GM23338 (cell line): Measurements from ENCODE around the gene CCNY. TPM values are rescaled to one million over a fixed set of nuclear protein-coding genes. Genes with fewer than 3 reads are reported as not detected.

Experiments
- ATAC-seq: fragments of 200-7000 bp; cut with Tn5 transposase; 3 replicates; pipeline ENCODE4 v1.9.1; 2020
- DNase-seq: peaks from one replicate; pipeline ENCODE4 v3.0.0-alpha.2; 2015; ENCODE audit warnings: low spot score
- H2AFZ ChIP-seq: fragments of 200-600 bp; sonication (generic); 2 replicates; pipeline ENCODE4 v1.8.0; 2016; ENCODE audit warnings: antibody characterized with exemption, mild to moderate bottlenecking, moderate library complexity
- H3F3A ChIP-seq: fragments of 200-600 bp; sonication (generic); replicated peaks from 2 replicates; pipeline ENCODE4 v1.8.0; 2017; ENCODE audit warnings: antibody characterized with exemption, mixed run types, low read depth
- H3K27ac ChIP-seq: fragments of 200-600 bp; sonication (generic); 2 replicates; pipeline ENCODE4 v1.6.1; 2016; ENCODE audit warnings: low read depth
- H3K27me3 ChIP-seq: fragments of 200-600 bp; sonication (generic); 2 replicates; pipeline ENCODE4 v1.8.0; 2016; ENCODE audit warnings: mild to moderate bottlenecking, mixed run types, moderate library complexity; ENCODE audit not compliant: insufficient read depth
- H3K36me3 ChIP-seq: fragments of 200-600 bp; sonication (generic); 2 replicates; pipeline ENCODE4 v1.8.0; 2016; ENCODE audit warnings: mild to moderate bottlenecking; ENCODE audit not compliant: insufficient read depth
- H3K4me1 ChIP-seq: fragments of 200-600 bp; sonication (generic); 2 replicates; pipeline ENCODE4 v1.8.0; 2016; ENCODE audit warnings: mild to moderate bottlenecking, moderate library complexity; ENCODE audit not compliant: insufficient read depth
- H3K4me2 ChIP-seq: fragments of 200-600 bp; sonication (generic); 2 replicates; pipeline ENCODE4 v1.7.1; 2017; ENCODE audit warnings: mixed run types
- H3K4me3 ChIP-seq: fragments of 200-600 bp; sonication (generic); 2 replicates; pipeline ENCODE4 v1.6.1; 2016; ENCODE audit warnings: mixed run types
- H3K79me2 ChIP-seq: fragments of 200-600 bp; sonication (generic); replicated peaks from 2 replicates; pipeline ENCODE4 v1.8.0; 2017; ENCODE audit warnings: mild to moderate bottlenecking; ENCODE audit not compliant: insufficient read depth
- H3K9me2 ChIP-seq: fragments of 200-600 bp; sonication (generic); 2 replicates; pipeline ENCODE4 v1.8.0; 2017; ENCODE audit not compliant: insufficient read depth
- H4K20me1 ChIP-seq: fragments of 200-600 bp; sonication (generic); replicated peaks from 2 replicates; pipeline ENCODE4 v1.8.0; 2017; ENCODE audit warnings: mild to moderate bottlenecking; ENCODE audit not compliant: insufficient read depth
- H3K27ac Mint-ChIP-seq: 2 replicates; pipeline ENCODE4 v1.8.0; 2020; ENCODE audit warnings: inconsistent platforms, mild to moderate bottlenecking, moderate library complexity, mixed read lengths
- H3K27me3 Mint-ChIP-seq: 3 replicates; pipeline ENCODE4 v1.8.0; 2022; ENCODE audit warnings: low read depth, mild to moderate bottlenecking, moderate library complexity, mixed read lengths, inconsistent platforms; ENCODE audit not compliant: insufficient read depth, poor library complexity
- H3K36me3 Mint-ChIP-seq: 3 replicates; pipeline ENCODE4 v1.8.0; 2021; ENCODE audit warnings: low read depth, mild to moderate bottlenecking, inconsistent platforms, moderate library complexity, mixed read lengths
- H3K4me1 Mint-ChIP-seq: 3 replicates; pipeline ENCODE4 v1.8.0; 2020; ENCODE audit warnings: mild to moderate bottlenecking, inconsistent platforms, mixed read lengths
- H3K4me3 Mint-ChIP-seq: 3 replicates; pipeline ENCODE4 v1.8.0; 2021; ENCODE audit warnings: moderate library complexity, mild to moderate bottlenecking, inconsistent platforms, mixed read lengths
- H3K9me3 Mint-ChIP-seq: 3 replicates; pipeline ENCODE4 v1.8.0; 2020; ENCODE audit warnings: moderate library complexity, mild to moderate bottlenecking, inconsistent platforms, mixed read lengths
- CREB1 ChIP-seq: fragments of 250-450 bp; sonication (Bioruptor Pico); IDR thresholded peaks from 2 replicates; pipeline ENCODE4 v1.5.0; 2020; ENCODE audit warnings: low read depth, mild to moderate bottlenecking, moderate library complexity
- EZH2 ChIP-seq: fragments of 200-600 bp; sonication (generic); IDR thresholded peaks from one replicate; pipeline ENCODE4 v1.8.0; 2017; ENCODE audit warnings: antibody characterized with exemption, mild to moderate bottlenecking, low read depth; ENCODE audit not compliant: unreplicated experiment
- EZH2phosphoT487 ChIP-seq: fragments of 200-600 bp; sonication (generic); IDR thresholded peaks from one replicate; pipeline ENCODE4 v1.8.1; 2018; ENCODE audit warnings: antibody characterized with exemption; ENCODE audit not compliant: unreplicated experiment
- JUNB ChIP-seq: IDR thresholded peaks from one replicate; pipeline ENCODE4 v1.6.1; 2016; ENCODE audit warnings: antibody characterized with exemption; ENCODE audit not compliant: unreplicated experiment
- NANOG ChIP-seq: IDR thresholded peaks from 2 replicates; pipeline ENCODE4 v1.6.1; 2016; ENCODE audit warnings: antibody characterized with exemption, borderline replicate concordance
- POLR2AphosphoS5 ChIP-seq: IDR thresholded peaks from 2 replicates; pipeline ENCODE4 v1.6.1; 2016; ENCODE audit warnings: antibody characterized with exemption, low read depth
- STAT1 ChIP-seq: IDR thresholded peaks from one replicate; pipeline ENCODE4 v1.6.1; 2016; ENCODE audit warnings: antibody characterized with exemption; ENCODE audit not compliant: unreplicated experiment
- ZNF114 ChIP-seq: fragments of 250-450 bp; sonication (Bioruptor Pico); IDR thresholded peaks from 2 replicates; pipeline ENCODE4 v1.5.0; 2020; ENCODE audit warnings: mild to moderate bottlenecking, moderate library complexity
- ZNF331 ChIP-seq: fragments of 250-450 bp; sonication (Bioruptor Pico); IDR thresholded peaks from 2 replicates; pipeline ENCODE4 v1.5.0; 2020; ENCODE audit warnings: low read depth, mild to moderate bottlenecking, moderate library complexity
- polyA plus RNA-seq: library from polyadenylated mRNA; unstranded; fragments of >200 nt; fragmentation: Nextera tagmentation; extraction: Ambion mirVana; gene quantifications from 2 replicates; pipeline ENCODE4 v1.2.1, GENCODE V29; 2016
- total RNA-seq: library from RNA; depleted of rRNA; stranded (reverse); fragments of >200 nt; shearing (Covaris generic); gene quantifications from 2 replicates; pipeline ENCODE4 v1.2.3, GENCODE V29; 2014
- TF ChIP-seq, protein P1 (sequence below): IDR thresholded peaks from 2 replicates; pipeline ENCODE4 v1.6.1; 2016; ENCODE audit warnings: antibody characterized with exemption
- TF ChIP-seq, protein P2 (sequence below), 2 experiments: fragments of 200-600 bp in 1 of 2; sonication (generic) in 1 of 2; conservative IDR thresholded peaks; 2 replicates each; pipeline versions ENCODE4 v1.5.1 to v1.6.1; 2016 to 2017; ENCODE audit warnings: antibody characterized with exemption in 2 of 2, low read depth in 2 of 2, mild to moderate bottlenecking in 2 of 2, moderate library complexity in 1 of 2
- TF ChIP-seq, protein P3 (sequence below): fragments of 250-450 bp; sonication (Bioruptor Pico); IDR thresholded peaks from 2 replicates; pipeline ENCODE4 v1.5.0; 2020; ENCODE audit warnings: mild to moderate bottlenecking, moderate library complexity
- TF ChIP-seq, protein P4 (sequence below): IDR thresholded peaks from one replicate; pipeline ENCODE4 v1.6.1; 2018; ENCODE audit warnings: antibody characterized with exemption; ENCODE audit not compliant: unreplicated experiment

The CCNY gene
- total and polyA plus RNA-seq, 2 experiments from 2014 or later: 14.2 to 29.0 TPM

DNA sequence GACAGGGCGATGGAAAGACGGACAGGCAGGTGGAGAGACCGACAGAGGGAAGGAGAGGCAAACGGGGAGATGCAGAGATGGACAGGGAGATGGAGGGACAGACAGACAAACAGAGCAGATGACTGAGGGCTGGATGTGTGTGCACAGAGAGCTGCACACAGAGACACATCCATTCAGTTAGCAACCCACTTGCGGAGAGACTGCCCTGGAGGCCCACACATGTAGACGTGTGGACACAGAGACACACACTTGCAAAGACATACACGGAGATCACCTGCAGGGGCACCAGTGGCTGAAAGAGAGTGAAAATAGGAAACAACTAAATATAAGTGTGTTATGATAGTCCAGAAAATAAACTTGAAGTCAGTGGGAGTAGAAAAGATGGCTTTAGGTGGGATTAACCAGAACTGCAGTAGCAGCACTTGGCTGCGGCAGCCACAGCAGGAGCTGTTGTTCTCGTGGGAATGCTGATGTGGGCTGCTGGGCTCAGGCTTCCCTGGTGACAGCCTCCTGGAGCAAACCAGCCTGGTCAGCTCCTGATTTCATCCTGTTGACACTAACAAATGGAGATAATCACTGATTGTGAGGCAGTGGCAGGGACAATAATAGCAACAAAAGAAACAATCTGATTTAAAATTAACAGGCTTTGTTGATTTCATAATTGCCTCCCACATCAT lies 134.1 kb downstream of the CCNY start:
- DNase-seq: peak; percentile 49
- peak; percentile 85 for ATAC-seq
- H3K4me1 Mint-ChIP-seq: peaks cover 53% of the 10 kb centered on the region
- peak overlapping the region; percentile 37; the same call in 1 of the 2 replicates for H3K27ac ChIP-seq
- H4K20me1 ChIP-seq: peaks cover 14% of the 10 kb centered on the region; the same call in 1 of the 2 replicates
- H3K4me1 ChIP-seq: peaks cover 51% of the 10 kb centered on the region
- H3F3A ChIP-seq: no peaks in the 10 kb centered on the region
- no peaks in the 10 kb centered on the region for H3K9me2 ChIP-seq
- H3K4me3 ChIP-seq: no peak overlapping the region
- peak overlapping the region; percentile 28; the same call in 1 of the 2 replicates for H3K4me2 ChIP-seq
- H3K36me3 ChIP-seq: no peaks in the 10 kb centered on the region
- 0 out of 2 replicates have a peak overlapping the region, but pooled peaks have one; percentile 25 for H3K27ac Mint-ChIP-seq
- H3K27me3 Mint-ChIP-seq: peaks cover 8% of the 10 kb centered on the region
- no peaks in the 10 kb centered on the region for H3K27me3 ChIP-seq
- H3K79me2 ChIP-seq: peaks cover 65% of the 10 kb centered on the region
- TF ChIP-seq, protein P1, sequence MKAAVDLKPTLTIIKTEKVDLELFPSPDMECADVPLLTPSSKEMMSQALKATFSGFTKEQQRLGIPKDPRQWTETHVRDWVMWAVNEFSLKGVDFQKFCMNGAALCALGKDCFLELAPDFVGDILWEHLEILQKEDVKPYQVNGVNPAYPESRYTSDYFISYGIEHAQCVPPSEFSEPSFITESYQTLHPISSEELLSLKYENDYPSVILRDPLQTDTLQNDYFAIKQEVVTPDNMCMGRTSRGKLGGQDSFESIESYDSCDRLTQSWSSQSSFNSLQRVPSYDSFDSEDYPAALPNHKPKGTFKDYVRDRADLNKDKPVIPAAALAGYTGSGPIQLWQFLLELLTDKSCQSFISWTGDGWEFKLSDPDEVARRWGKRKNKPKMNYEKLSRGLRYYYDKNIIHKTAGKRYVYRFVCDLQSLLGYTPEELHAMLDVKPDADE: no peak
- TF ChIP-seq JUNB: no peak
- no peak for TF ChIP-seq CREB1 (CRISPR knock-in tag)
- no peak for TF ChIP-seq STAT1
- no peak for TF ChIP-seq ZNF114 (CRISPR knock-in tag)
- TF ChIP-seq POLR2AphosphoS5: no peak
- TF ChIP-seq ZNF331 (CRISPR knock-in tag): no peak
- TF ChIP-seq, protein P2, sequence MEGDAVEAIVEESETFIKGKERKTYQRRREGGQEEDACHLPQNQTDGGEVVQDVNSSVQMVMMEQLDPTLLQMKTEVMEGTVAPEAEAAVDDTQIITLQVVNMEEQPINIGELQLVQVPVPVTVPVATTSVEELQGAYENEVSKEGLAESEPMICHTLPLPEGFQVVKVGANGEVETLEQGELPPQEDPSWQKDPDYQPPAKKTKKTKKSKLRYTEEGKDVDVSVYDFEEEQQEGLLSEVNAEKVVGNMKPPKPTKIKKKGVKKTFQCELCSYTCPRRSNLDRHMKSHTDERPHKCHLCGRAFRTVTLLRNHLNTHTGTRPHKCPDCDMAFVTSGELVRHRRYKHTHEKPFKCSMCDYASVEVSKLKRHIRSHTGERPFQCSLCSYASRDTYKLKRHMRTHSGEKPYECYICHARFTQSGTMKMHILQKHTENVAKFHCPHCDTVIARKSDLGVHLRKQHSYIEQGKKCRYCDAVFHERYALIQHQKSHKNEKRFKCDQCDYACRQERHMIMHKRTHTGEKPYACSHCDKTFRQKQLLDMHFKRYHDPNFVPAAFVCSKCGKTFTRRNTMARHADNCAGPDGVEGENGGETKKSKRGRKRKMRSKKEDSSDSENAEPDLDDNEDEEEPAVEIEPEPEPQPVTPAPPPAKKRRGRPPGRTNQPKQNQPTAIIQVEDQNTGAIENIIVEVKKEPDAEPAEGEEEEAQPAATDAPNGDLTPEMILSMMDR (conservative IDR thresholded peaks at IDR 0.05; ENCODE audit: low read depth in 2 of 2): no peak
- no peak for TF ChIP-seq NANOG
- no peak for TF ChIP-seq EZH2phosphoT487
- no peak for TF ChIP-seq EZH2
- TF ChIP-seq, protein P3, sequence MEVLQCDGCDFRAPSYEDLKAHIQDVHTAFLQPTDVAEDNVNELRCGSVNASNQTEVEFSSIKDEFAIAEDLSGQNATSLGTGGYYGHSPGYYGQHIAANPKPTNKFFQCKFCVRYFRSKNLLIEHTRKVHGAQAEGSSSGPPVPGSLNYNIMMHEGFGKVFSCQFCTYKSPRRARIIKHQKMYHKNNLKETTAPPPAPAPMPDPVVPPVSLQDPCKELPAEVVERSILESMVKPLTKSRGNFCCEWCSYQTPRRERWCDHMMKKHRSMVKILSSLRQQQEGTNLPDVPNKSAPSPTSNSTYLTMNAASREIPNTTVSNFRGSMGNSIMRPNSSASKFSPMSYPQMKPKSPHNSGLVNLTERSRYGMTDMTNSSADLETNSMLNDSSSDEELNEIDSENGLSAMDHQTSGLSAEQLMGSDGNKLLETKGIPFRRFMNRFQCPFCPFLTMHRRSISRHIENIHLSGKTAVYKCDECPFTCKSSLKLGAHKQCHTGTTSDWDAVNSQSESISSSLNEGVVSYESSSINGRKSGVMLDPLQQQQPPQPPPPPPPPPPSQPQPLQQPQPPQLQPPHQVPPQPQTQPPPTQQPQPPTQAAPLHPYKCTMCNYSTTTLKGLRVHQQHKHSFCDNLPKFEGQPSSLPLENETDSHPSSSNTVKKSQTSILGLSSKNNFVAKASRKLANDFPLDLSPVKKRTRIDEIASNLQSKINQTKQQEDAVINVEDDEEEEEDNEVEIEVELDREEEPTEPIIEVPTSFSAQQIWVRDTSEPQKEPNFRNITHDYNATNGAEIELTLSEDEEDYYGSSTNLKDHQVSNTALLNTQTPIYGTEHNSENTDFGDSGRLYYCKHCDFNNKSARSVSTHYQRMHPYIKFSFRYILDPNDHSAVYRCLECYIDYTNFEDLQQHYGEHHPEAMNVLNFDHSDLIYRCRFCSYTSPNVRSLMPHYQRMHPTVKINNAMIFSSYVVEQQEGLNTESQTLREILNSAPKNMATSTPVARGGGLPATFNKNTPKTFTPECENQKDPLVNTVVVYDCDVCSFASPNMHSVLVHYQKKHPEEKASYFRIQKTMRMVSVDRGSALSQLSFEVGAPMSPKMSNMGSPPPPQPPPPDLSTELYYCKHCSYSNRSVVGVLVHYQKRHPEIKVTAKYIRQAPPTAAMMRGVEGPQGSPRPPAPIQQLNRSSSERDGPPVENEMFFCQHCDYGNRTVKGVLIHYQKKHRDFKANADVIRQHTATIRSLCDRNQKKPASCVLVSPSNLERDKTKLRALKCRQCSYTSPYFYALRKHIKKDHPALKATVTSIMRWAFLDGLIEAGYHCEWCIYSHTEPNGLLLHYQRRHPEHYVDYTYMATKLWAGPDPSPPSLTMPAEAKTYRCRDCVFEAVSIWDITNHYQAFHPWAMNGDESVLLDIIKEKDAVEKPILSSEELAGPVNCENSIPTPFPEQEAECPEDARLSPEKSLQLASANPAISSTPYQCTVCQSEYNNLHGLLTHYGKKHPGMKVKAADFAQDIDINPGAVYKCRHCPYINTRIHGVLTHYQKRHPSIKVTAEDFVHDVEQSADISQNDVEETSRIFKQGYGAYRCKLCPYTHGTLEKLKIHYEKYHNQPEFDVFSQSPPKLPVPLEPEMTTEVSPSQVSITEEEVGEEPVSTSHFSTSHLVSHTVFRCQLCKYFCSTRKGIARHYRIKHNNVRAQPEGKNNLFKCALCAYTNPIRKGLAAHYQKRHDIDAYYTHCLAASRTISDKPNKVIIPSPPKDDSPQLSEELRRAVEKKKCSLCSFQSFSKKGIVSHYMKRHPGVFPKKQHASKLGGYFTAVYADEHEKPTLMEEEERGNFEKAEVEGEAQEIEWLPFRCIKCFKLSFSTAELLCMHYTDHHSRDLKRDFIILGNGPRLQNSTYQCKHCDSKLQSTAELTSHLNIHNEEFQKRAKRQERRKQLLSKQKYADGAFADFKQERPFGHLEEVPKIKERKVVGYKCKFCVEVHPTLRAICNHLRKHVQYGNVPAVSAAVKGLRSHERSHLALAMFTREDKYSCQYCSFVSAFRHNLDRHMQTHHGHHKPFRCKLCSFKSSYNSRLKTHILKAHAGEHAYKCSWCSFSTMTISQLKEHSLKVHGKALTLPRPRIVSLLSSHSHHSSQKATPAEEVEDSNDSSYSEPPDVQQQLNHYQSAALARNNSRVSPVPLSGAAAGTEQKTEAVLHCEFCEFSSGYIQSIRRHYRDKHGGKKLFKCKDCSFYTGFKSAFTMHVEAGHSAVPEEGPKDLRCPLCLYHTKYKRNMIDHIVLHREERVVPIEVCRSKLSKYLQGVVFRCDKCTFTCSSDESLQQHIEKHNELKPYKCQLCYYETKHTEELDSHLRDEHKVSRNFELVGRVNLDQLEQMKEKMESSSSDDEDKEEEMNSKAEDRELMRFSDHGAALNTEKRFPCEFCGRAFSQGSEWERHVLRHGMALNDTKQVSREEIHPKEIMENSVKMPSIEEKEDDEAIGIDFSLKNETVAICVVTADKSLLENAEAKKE (CRISPR knock-in tag): no peak
- TF ChIP-seq, protein P4, sequence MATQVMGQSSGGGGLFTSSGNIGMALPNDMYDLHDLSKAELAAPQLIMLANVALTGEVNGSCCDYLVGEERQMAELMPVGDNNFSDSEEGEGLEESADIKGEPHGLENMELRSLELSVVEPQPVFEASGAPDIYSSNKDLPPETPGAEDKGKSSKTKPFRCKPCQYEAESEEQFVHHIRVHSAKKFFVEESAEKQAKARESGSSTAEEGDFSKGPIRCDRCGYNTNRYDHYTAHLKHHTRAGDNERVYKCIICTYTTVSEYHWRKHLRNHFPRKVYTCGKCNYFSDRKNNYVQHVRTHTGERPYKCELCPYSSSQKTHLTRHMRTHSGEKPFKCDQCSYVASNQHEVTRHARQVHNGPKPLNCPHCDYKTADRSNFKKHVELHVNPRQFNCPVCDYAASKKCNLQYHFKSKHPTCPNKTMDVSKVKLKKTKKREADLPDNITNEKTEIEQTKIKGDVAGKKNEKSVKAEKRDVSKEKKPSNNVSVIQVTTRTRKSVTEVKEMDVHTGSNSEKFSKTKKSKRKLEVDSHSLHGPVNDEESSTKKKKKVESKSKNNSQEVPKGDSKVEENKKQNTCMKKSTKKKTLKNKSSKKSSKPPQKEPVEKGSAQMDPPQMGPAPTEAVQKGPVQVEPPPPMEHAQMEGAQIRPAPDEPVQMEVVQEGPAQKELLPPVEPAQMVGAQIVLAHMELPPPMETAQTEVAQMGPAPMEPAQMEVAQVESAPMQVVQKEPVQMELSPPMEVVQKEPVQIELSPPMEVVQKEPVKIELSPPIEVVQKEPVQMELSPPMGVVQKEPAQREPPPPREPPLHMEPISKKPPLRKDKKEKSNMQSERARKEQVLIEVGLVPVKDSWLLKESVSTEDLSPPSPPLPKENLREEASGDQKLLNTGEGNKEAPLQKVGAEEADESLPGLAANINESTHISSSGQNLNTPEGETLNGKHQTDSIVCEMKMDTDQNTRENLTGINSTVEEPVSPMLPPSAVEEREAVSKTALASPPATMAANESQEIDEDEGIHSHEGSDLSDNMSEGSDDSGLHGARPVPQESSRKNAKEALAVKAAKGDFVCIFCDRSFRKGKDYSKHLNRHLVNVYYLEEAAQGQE: no peak
- peaks cover 4% of the 10 kb centered on the region; the same call in 2 of the 3 replicates for H3K36me3 Mint-ChIP-seq
- H3K4me3 Mint-ChIP-seq: no peak overlapping the region; the same call in 2 of the 3 replicates
- no peak overlapping the region for H2AFZ ChIP-seq
- peaks cover 7% of the 10 kb centered on the region for H3K9me3 Mint-ChIP-seq
